HG03460 (cell line): ENCODE measurements around the gene SRP68.
"Not testable (repeated sequence)": the region's sequence is repeated elsewhere in the genome, so short reads cannot be mapped to it uniquely, and the experiment has no call there.

Experiments used
- ATAC-seq: cut with Tn5 transposase; IDR thresholded peaks from one replicate; pipeline ENCODE4 v1.9.1; 2021; ENCODE audit not compliant: unreplicated experiment

The SRP68 gene

GRCh38 chr17:76048025-76048605, 24.2 kb downstream of the SRP68 start:
- ATAC-seq: no peak

DNA sequence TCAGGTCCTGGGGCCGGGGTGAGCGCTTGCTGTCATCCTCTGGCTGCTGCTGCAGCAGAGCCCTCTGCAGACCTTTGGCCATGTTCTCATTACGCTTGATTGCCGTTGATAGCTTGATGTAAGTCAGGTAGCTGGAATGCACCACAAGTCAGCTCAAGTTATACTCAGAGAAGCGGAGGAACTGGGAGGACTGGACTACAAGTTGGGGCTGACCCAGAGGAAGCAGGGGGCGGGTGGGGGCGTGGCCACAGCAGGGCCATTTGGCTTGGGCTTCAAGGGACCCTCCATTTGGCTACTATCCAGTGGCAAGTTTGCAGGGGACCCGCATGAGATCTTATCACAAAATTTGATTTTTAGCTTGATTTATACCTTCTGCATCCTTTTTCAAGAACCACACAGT, 26.3 kb downstream of the SRP68 start:
- ATAC-seq: no peak

- not testable (repeated sequence) for ATAC-seq
Measured at GRCh38 chr17:76044475-76045007, 27.8 kb downstream of the SRP68 start.

DNA sequence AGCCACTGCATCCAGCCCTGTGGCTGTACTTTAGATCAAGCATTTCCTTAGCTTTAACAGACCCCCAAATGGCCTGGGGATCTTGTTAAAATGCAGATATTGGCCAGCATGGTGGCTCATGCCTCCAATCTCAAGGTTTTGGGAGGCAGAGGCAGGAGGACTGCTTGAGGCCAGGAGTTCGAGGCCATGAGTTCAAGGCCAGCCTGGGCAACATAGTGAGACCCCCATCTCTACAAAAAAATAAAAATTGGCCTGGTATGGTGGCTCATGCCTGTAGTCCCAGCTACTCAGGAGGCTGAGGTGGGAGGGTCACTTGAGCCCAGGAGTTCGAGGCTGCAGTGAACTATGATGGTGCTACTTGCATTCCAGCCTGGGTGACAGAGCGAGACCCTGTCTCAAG, 29.4 kb downstream of the SRP68 start:
- not testable (repeated sequence) for ATAC-seq

DNA sequence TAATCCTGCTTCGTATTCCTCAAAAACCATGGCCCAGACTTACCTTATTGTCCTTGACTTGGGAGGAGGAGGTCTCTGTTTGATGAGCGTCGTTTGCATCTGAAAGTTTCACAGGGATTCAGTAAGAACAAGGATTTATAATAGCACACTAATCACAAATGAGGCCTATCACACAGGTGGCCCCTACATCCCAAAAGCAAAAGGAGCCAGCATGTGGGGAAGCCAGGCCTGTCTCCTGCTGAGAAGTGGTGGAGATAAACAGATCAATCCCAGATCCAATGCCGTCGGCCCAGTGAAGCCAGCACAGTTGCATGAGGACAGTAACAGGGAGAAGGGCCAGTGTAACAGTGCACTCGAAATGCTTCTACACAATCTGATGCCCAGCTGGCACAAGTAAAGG, 31.9 kb downstream of the SRP68 start:
- no peak for ATAC-seq

DNA sequence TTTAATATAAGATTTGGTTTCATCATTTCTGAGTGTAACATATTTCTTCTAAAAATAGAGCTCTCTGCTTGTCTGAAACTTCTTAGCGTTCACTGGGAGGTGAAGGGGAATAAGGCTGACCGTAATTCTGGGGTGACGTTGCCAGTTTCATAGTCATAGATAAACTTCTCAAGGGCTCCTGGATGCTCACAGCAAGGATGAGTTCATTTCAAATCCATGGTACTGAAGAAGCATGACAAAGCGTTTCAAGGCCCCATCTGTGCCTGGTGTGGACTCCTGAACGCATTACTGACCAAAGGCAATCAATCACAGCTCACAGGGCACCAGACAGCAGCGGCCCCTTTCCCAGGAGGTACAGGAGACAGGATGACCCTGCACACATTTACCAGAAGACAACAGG, 33.2 kb downstream of the SRP68 start:
- no peak for ATAC-seq

- no peak for ATAC-seq
Measured at GRCh38 chr17:76038050-76038449, 34.3 kb downstream of the SRP68 start.

GRCh38 chr17:76036497-76037261, 35.6 kb downstream of the SRP68 start:
- ATAC-seq: no peak

- ATAC-seq: no peak
Measured at GRCh38 chr17:76034428-76035350, 37.6 kb downstream of the SRP68 start.

- no peak for ATAC-seq
Measured at GRCh38 chr17:76033139-76033538, 39.2 kb downstream of the SRP68 start.

DNA sequence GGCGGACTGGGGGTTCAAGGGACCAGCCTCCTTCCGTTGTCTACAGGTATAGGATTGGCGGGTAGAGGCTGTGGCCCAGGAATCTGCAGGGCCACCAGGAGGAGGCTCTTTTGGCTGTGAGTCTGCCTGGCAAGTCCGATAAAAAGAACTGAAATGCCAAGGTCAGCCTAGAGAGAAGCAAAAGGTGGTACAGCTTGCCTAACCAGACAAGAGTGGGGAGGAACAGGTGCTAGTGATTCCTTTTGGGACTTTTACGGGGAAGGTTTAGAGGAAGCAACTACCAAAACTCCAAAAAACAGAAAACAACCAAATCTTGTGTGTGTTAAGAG, 39.6 kb downstream of the SRP68 start:
- no peak for ATAC-seq

DNA sequence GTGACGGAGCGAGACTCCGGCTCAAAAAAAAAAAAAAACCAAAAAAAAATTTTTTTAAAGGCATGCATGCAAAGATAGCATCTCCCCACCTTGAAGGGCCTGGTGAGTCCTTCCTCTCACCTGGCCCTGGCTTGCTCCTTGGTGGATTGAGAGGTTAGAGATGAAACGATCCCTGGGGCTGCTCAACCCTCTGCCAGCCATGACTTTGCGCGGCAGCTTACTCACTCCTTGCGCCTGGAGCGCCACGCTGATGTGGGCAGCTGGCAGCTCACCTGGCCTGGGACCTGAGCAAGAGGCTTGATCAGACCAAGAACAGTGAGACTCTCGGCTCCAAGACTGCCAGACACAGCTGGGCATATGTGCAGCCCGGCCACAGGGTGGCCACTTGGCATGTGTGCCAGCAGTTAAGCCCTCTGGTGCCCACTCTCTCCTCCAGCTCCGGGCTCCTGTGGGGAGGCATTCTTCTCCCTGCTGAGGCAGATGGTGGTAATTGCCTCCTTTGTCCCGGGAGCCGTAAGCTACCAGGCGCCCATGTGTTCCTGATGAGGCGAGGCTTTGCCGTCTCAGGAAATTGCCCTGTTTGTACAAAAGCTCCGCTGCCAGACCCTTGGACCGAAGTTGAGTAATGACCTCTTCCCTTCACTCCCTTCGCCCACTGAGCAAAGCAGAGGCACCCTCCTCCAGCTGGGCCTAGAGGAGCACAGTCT, 40.1 kb downstream of the SRP68 start:
- no peak for ATAC-seq

DNA sequence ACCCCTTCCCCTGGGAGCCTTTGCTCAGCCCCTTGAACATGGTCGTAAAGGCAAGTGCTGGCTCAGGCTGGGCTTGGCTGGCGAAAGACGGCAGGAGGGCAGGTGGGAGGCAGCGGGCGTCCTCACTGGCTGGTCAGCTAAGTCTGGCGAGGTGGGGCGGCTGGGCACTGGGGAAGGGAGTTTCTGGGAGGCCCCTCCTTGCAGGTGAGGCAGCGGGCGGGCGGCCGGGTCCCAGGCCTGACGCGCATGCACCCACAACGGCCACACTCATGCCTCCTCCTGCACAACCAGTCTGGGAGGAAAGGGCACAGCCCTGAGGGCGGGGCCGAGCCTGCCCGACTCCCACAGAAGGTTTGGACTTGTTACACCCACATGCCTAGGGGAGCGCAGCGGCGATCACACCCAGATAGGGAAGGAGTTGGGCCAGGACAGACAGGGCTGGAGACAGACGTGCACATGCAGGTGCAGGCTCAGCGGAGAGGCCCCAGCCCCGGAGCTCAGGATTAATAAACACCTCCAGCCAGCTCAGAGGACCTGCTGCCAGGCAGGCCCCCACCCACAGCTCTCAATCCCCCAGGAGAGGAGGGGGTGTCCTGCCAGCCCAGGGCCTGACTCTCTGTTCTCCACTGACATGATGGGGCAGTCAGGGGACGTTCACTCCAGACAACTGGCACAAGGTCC, 45.0 kb downstream of the SRP68 start, which contains the start of gene EVPL:
EVPL (minus strand) TSS at position 148 of the 681 bp plus-strand sequence; CDS start at position 40, 108 bp downstream.
- ATAC-seq: no peak

DNA sequence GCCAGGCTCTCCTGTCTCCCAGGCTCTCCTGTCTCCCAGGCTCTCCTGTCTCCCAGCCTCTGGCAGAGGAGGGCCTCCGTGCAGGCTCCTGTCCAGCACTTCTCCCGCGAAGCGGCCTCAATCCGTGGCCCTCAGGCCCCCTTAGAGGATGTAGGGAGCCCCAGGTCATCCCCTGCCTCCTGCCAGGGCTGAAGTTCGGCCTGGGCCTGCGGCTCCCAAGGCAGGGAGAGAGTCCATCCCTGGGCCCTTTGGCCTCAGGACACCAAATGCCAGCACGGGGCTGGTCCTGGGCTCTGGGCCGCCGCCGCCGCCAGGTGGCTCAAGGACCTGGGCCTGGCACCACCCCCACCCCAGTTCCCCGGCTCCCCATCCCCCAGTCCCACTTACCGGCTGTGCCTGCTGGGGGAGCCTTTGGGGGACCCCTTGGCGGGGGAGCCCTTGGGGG, 45.6 kb downstream of the SRP68 start:
- ATAC-seq: no peak

- no peak for ATAC-seq
Measured at GRCh38 chr17:76025294-76025693, 47.0 kb downstream of the SRP68 start.

GRCh38 chr17:76024353-76024752, 48.0 kb downstream of the SRP68 start:
- no peak for ATAC-seq

- no peak for ATAC-seq
Measured at GRCh38 chr17:76023900-76024237, 48.4 kb downstream of the SRP68 start.

GRCh38 chr17:76022973-76023899, 49.1 kb downstream of the SRP68 start:
- no peak for ATAC-seq

- no peak for ATAC-seq
Measured at GRCh38 chr17:76022285-76022684, 50.0 kb downstream of the SRP68 start.
